RWPE2 (cell line): Measurements from ENCODE around the gene DPH7.

ENCODE experiments used
- ATAC-seq: fragments of 200-7000 bp; cut with Tn5 transposase; 3 replicates; pipeline ENCODE4 v1.9.1; 2021; ENCODE audit warnings: low read depth
- DNase-seq: peaks from one replicate; pipeline ENCODE4 v3.0.0-alpha.2; 2020; ENCODE audit warnings: low spot score
- H3K27ac ChIP-seq: fragments of 450-650 bp; 2 replicates; pipeline ENCODE4 v1.5.1; 2017; ENCODE audit warnings: mild to moderate bottlenecking; ENCODE audit not compliant: poor library complexity, severe bottlenecking
- H3K27me3 ChIP-seq: fragments of 250-450 bp; sonication (Bioruptor Pico); 2 replicates; pipeline ENCODE4 v1.5.1; 2021; ENCODE audit warnings: mild to moderate bottlenecking, moderate library complexity; ENCODE audit not compliant: insufficient read depth, poor library complexity, severe bottlenecking
- H3K36me3 ChIP-seq: fragments of 250-450 bp; sonication (Bioruptor Pico); 2 replicates; pipeline ENCODE4 v1.5.1; 2020; ENCODE audit warnings: low read depth, mild to moderate bottlenecking, moderate library complexity
- H3K4me1 ChIP-seq: fragments of 250-450 bp; sonication (Bioruptor Pico); 2 replicates; pipeline ENCODE4 v1.5.1; 2021; ENCODE audit warnings: mild to moderate bottlenecking, moderate library complexity; ENCODE audit not compliant: insufficient read depth, poor library complexity, severe bottlenecking
- H3K4me3 ChIP-seq: fragments of 250-450 bp; sonication (Bioruptor Pico); 2 replicates; pipeline ENCODE4 v1.5.1; 2021; ENCODE audit warnings: mild to moderate bottlenecking, moderate library complexity; ENCODE audit not compliant: severe bottlenecking
- H3K9me3 ChIP-seq: fragments of 250-450 bp; sonication (Bioruptor Pico); 2 replicates; pipeline ENCODE4 v1.5.1; 2021; ENCODE audit warnings: mild to moderate bottlenecking, moderate library complexity; ENCODE audit not compliant: severe bottlenecking
- TF ChIP-seq, protein P1 (sequence below): fragments of 450-650 bp; IDR thresholded peaks from one replicate; pipeline ENCODE4 v1.5.1; 2017; ENCODE audit warnings: mild to moderate bottlenecking, moderate library complexity; ENCODE audit not compliant: poor library complexity, severe bottlenecking

The DPH7 gene

DNA sequence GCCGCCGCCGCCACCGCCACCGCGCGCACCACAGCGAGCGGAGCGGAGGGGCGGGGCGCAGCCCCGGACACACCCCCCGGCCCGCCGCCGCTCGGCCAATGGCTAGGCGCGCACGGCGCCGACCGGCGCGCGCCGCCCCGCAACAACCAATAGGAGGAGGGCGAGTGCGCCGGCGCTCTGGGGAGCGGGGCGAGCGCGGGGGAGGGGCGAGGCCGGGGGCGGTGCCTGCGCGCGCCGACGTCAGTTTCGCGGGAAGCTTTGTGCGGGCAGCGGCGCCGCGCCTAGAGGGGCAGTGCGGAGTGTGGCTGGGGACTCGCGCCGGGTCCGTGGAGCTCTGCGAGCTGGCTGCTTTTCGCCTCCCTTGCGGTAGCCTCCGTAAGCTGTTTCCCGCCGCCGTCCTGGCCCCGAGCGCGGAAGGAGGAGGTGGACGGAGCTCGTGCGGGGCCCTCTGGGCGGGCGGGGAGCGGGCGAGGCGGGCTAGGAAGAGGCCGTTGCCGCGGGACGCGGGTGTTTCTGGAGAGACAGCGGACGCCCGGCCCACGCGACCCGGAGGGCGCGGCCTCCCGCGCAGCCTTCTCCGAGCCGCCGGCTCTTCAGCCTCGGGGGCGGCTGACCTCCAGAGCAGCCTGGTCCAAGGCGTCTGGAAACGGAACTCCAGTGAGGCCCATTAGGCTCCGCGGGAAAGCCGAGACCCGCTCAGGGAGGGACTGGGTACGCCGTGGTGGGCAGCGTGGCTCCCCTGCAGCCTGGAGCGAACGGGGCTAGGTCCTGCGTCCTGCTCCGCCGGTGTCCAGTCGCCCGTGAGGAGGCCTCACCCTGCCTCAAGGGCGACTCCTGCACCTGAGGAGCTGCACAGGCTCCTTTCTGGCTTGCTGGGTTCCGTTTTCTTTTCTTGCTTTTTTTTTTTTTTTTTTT, 12.0 kb upstream of the DPH7 start, which contains the start of gene ZMYND19:
Gene ZMYND19, minus strand, starts transcription at position 44 of the 915 bp plus-strand sequence. CDS start 249 bp downstream, outside the sequence.
- ATAC-seq = peak; percentile 90
- Histone ChIP-seq H3K9me3 (no peaks in the 10 kb centered on the region), H3K4me3 (peak within 1 kb of the TSS; percentile 88), H3K27me3 (no peaks in the 10 kb centered on the region), H3K27ac (peak within 1 kb of the TSS; percentile 56), H3K36me3 (peaks cover 27% of the 10 kb centered on the region), H3K4me1 (no peaks in the 10 kb centered on the region)
- TF ChIP-seq, protein P1, sequence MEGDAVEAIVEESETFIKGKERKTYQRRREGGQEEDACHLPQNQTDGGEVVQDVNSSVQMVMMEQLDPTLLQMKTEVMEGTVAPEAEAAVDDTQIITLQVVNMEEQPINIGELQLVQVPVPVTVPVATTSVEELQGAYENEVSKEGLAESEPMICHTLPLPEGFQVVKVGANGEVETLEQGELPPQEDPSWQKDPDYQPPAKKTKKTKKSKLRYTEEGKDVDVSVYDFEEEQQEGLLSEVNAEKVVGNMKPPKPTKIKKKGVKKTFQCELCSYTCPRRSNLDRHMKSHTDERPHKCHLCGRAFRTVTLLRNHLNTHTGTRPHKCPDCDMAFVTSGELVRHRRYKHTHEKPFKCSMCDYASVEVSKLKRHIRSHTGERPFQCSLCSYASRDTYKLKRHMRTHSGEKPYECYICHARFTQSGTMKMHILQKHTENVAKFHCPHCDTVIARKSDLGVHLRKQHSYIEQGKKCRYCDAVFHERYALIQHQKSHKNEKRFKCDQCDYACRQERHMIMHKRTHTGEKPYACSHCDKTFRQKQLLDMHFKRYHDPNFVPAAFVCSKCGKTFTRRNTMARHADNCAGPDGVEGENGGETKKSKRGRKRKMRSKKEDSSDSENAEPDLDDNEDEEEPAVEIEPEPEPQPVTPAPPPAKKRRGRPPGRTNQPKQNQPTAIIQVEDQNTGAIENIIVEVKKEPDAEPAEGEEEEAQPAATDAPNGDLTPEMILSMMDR = no peak
- DNase-seq = peak; percentile 77

DNA sequence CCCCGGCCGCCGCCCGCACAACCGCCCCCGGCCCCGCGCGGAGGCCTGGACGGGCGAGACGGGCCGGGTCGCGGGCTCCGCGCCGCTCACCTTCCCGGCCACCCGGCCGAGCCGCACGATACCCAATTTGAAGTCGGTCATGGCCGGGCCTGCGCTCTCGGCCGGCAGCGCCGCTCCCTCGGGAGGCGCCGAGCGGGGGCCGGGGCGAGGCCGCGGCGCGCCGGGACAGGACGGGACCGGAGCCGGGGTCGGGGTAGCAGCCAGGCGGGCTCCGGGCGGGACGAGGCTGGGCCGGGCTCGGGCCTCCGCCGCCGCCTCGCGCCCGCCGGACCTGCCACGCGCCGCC, 11.4 kb upstream of the DPH7 start:
- TF ChIP-seq, protein P1 = no peak
- Histone ChIP-seq H3K27ac (peak overlapping the region; percentile 56), H3K36me3 (peaks cover 33% of the 10 kb centered on the region), H3K9me3 (no peaks in the 10 kb centered on the region), H3K4me3 (peak overlapping the region; percentile 88), H3K4me1 (no peaks in the 10 kb centered on the region), H3K27me3 (no peaks in the 10 kb centered on the region)
- DNase-seq (no peak), ATAC-seq (no peak)

DNA sequence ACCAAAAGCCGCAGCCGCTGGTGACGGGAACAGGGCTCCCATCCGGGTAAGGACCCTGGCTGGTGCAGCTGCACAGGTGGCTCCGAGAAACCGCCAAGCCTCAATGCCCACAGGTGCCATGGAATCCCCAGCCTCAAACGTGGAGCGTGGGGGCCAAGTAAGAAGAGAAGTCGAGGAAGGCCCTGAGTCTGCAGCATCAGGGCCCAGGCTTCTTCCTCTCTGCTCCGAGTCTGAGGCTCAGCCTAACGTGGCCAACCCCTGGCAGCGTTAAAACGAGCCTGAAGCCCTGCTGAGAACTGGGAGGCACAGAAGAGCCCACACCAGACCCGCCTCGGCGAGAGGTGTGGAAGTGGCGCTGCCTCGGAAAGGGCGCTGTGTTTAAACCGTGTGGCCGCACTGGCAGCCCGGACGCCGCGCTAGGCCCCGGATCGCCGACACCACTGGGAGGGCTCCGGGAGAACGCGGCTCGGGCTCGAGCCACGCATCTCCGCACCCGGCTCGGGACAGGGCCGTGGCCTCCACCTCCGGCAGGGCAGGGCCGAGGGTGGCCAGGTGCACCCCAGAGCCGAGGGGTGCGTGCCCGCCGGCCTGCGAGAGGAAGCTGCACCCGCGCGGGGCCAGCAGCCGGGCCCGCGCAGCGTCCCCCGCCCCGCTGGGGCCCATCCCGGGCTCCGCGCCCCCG, 10.9 kb upstream of the DPH7 start:
- ATAC-seq (0 out of 3 replicates have a peak, but pooled peaks have one; percentile 2), DNase-seq (no peak)
- TF ChIP-seq, protein P1 = no peak
- peaks cover 38% of the 10 kb centered on the region for H3K36me3 ChIP-seq
- H3K9me3 ChIP-seq = no peaks in the 10 kb centered on the region
- H3K4me1 ChIP-seq = no peaks in the 10 kb centered on the region
- H3K27me3 ChIP-seq = no peaks in the 10 kb centered on the region
- H3K27ac ChIP-seq = peak overlapping the region; percentile 56
- H3K4me3 ChIP-seq = peak overlapping the region; percentile 88

DNA sequence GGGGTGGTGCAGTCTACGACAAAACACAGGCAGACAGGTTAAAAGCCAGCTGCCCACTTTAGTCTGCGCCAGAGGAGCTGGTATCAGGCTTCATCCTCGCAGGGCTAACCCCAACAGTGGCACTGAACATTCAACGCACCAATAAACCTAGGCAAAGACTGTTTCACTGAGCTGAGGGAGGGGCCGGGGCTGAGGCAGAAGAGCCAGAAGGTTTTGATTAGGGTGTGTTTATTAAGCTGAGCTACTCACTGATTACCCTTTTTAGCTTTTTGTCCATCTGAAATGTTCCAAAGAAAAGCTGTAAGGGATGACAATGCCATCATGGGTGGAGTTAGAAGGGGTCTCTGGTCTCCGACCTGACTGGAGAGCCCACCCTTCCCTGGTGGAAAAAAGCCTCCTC, 10.2 kb upstream of the DPH7 start:
- Histone ChIP-seq H3K9me3 (no peaks in the 10 kb centered on the region), H3K27ac (peak overlapping the region; percentile 56), H3K4me3 (peak overlapping the region; percentile 88), H3K4me1 (no peaks in the 10 kb centered on the region), H3K36me3 (peaks cover 45% of the 10 kb centered on the region), H3K27me3 (no peaks in the 10 kb centered on the region)
- ATAC-seq = no peak
- no peak for DNase-seq
- TF ChIP-seq, protein P1 = no peak
